ENCODE data around the gene EPS8L2.

The EPS8L2 gene

GRCh38 chr11:695538-696248, 10.3 kb upstream of the EPS8L2 start, which contains the start of gene TMEM80:
Gene TMEM80 (plus strand): TSS chr11:695816. CDS start chr11:695828, 12 bp downstream.
- Histone ChIP-seq H3K4me1 (ENCODE audit: control insufficient read depth, insufficient read depth, low read length, unreplicated experiment) (peaks cover 24% of the 10 kb centered on the region), H3K4me3 (ENCODE audit: low read depth, low read length) (peak within 1 kb of the TSS; percentile 76), H3K79me2 (ENCODE audit: control insufficient read depth, insufficient read depth, low read length, unreplicated experiment) (peaks cover 46% of the 10 kb centered on the region), H3K27ac (ENCODE audit: low read depth, low read length) (peak within 1 kb of the TSS; percentile 96), H3K27me3 (ENCODE audit: insufficient read depth, low read length) (no peaks in the 10 kb centered on the region), H2AFZ (ENCODE audit: low read length, unreplicated experiment) (peak within 1 kb of the TSS; percentile 67), H3K36me3 (ENCODE audit: insufficient read depth, low read length) (no peaks in the 10 kb centered on the region)

- Histone ChIP-seq H2AFZ (ENCODE audit: low read length, unreplicated experiment) (no peak overlapping the region), H3K4me3 (ENCODE audit: low read depth, low read length) (peak overlapping the region; percentile 76), H3K4me1 (ENCODE audit: control insufficient read depth, insufficient read depth, low read length, unreplicated experiment) (peaks cover 24% of the 10 kb centered on the region), H3K79me2 (ENCODE audit: control insufficient read depth, insufficient read depth, low read length, unreplicated experiment) (peaks cover 36% of the 10 kb centered on the region), H3K36me3 (ENCODE audit: insufficient read depth, low read length) (0 out of 2 replicates have a peak, but pooled peaks cover 4% of the 10 kb centered on the region), H3K27ac (ENCODE audit: low read depth, low read length) (peak overlapping the region; percentile 96), H3K27me3 (ENCODE audit: insufficient read depth, low read length) (no peaks in the 10 kb centered on the region)
Observed at GRCh38 chr11:696955-697491, 9.0 kb upstream of the EPS8L2 start.

GRCh38 chr11:697811-698311, 8.2 kb upstream of the EPS8L2 start:
- H2AFZ ChIP-seq (ENCODE audit: low read length, unreplicated experiment): no peak overlapping the region
- 0 out of 2 replicates have a peak, but pooled peaks cover 6% of the 10 kb centered on the region for H3K36me3 ChIP-seq (ENCODE audit: insufficient read depth, low read length)
- H3K27me3 ChIP-seq (ENCODE audit: insufficient read depth, low read length): no peaks in the 10 kb centered on the region
- peaks cover 28% of the 10 kb centered on the region for H3K79me2 ChIP-seq (ENCODE audit: control insufficient read depth, insufficient read depth, low read length, unreplicated experiment)
- peak overlapping the region; percentile 76 for H3K4me3 ChIP-seq (ENCODE audit: low read depth, low read length)
- peaks cover 29% of the 10 kb centered on the region for H3K4me1 ChIP-seq (ENCODE audit: control insufficient read depth, insufficient read depth, low read length, unreplicated experiment)
- peak overlapping the region; percentile 96 for H3K27ac ChIP-seq (ENCODE audit: low read depth, low read length)

GRCh38 chr11:698493-699115, 7.4 kb upstream of the EPS8L2 start:
- no peak overlapping the region for H2AFZ ChIP-seq (ENCODE audit: low read length, unreplicated experiment)
- no peak overlapping the region for H3K4me3 ChIP-seq (ENCODE audit: low read depth, low read length)
- 0 out of 2 replicates have a peak, but pooled peaks cover 6% of the 10 kb centered on the region for H3K36me3 ChIP-seq (ENCODE audit: insufficient read depth, low read length)
- H3K27me3 ChIP-seq (ENCODE audit: insufficient read depth, low read length): no peaks in the 10 kb centered on the region
- peaks cover 29% of the 10 kb centered on the region for H3K4me1 ChIP-seq (ENCODE audit: control insufficient read depth, insufficient read depth, low read length, unreplicated experiment)
- H3K79me2 ChIP-seq (ENCODE audit: control insufficient read depth, insufficient read depth, low read length, unreplicated experiment): peaks cover 21% of the 10 kb centered on the region
- no peak overlapping the region for H3K27ac ChIP-seq (ENCODE audit: low read depth, low read length)

- Histone ChIP-seq H2AFZ (ENCODE audit: low read length, unreplicated experiment) (no peak overlapping the region), H3K79me2 (ENCODE audit: control insufficient read depth, insufficient read depth, low read length, unreplicated experiment) (peaks cover 16% of the 10 kb centered on the region), H3K4me3 (ENCODE audit: low read depth, low read length) (no peak overlapping the region), H3K27me3 (ENCODE audit: insufficient read depth, low read length) (no peaks in the 10 kb centered on the region), H3K4me1 (ENCODE audit: control insufficient read depth, insufficient read depth, low read length, unreplicated experiment) (peaks cover 29% of the 10 kb centered on the region), H3K36me3 (ENCODE audit: insufficient read depth, low read length) (0 out of 2 replicates have a peak, but pooled peaks cover 6% of the 10 kb centered on the region), H3K27ac (ENCODE audit: low read depth, low read length) (no peak overlapping the region)
Observed at GRCh38 chr11:699116-699508, 6.9 kb upstream of the EPS8L2 start.

GRCh38 chr11:699753-700152, 6.3 kb upstream of the EPS8L2 start:
- H3K4me3 ChIP-seq (ENCODE audit: low read depth, low read length): no peak overlapping the region
- H3K27me3 ChIP-seq (ENCODE audit: insufficient read depth, low read length): no peaks in the 10 kb centered on the region
- H3K4me1 ChIP-seq (ENCODE audit: control insufficient read depth, insufficient read depth, low read length, unreplicated experiment): peaks cover 29% of the 10 kb centered on the region

GRCh38 chr11:701741-702461, 4.1 kb upstream of the EPS8L2 start:
- Histone ChIP-seq H3K4me1 (ENCODE audit: control insufficient read depth, insufficient read depth, low read length, unreplicated experiment) (peaks cover 29% of the 10 kb centered on the region), H3K4me3 (ENCODE audit: low read depth, low read length) (no peak overlapping the region), H2AFZ (ENCODE audit: low read length, unreplicated experiment) (no peak overlapping the region), H3K27me3 (ENCODE audit: insufficient read depth, low read length) (no peaks in the 10 kb centered on the region), H3K27ac (ENCODE audit: low read depth, low read length) (no peak overlapping the region), H3K79me2 (ENCODE audit: control insufficient read depth, insufficient read depth, low read length, unreplicated experiment) (peaks cover 5% of the 10 kb centered on the region), H3K36me3 (ENCODE audit: insufficient read depth, low read length) (0 out of 2 replicates have a peak, but pooled peaks cover 6% of the 10 kb centered on the region)

More at GRCh38 chr11:699753-700152, 6.3 kb upstream of the EPS8L2 start:
- Histone ChIP-seq H3K79me2 (ENCODE audit: control insufficient read depth, insufficient read depth, low read length, unreplicated experiment) (peaks cover 14% of the 10 kb centered on the region), H2AFZ (ENCODE audit: low read length, unreplicated experiment) (no peak overlapping the region), H3K27ac (ENCODE audit: low read depth, low read length) (no peak overlapping the region), H3K36me3 (ENCODE audit: insufficient read depth, low read length) (0 out of 2 replicates have a peak, but pooled peaks cover 6% of the 10 kb centered on the region)

GRCh38 chr11:702462-703461, 3.3 kb upstream of the EPS8L2 start:
- Histone ChIP-seq H3K4me3 (ENCODE audit: low read depth, low read length) (no peak overlapping the region), H3K27ac (ENCODE audit: low read depth, low read length) (no peak overlapping the region), H3K79me2 (ENCODE audit: control insufficient read depth, insufficient read depth, low read length, unreplicated experiment) (peaks cover 2% of the 10 kb centered on the region), H3K36me3 (ENCODE audit: insufficient read depth, low read length) (0 out of 2 replicates have a peak, but pooled peaks cover 6% of the 10 kb centered on the region), H3K27me3 (ENCODE audit: insufficient read depth, low read length) (no peaks in the 10 kb centered on the region), H3K4me1 (ENCODE audit: control insufficient read depth, insufficient read depth, low read length, unreplicated experiment) (peaks cover 30% of the 10 kb centered on the region), H2AFZ (ENCODE audit: low read length, unreplicated experiment) (no peak overlapping the region)

GRCh38 chr11:703506-703905, 2.5 kb upstream of the EPS8L2 start:
- Histone ChIP-seq H3K4me1 (ENCODE audit: control insufficient read depth, insufficient read depth, low read length, unreplicated experiment) (peaks cover 25% of the 10 kb centered on the region), H3K27me3 (ENCODE audit: insufficient read depth, low read length) (no peaks in the 10 kb centered on the region), H3K79me2 (ENCODE audit: control insufficient read depth, insufficient read depth, low read length, unreplicated experiment) (no peaks in the 10 kb centered on the region), H3K4me3 (ENCODE audit: low read depth, low read length) (no peak overlapping the region), H2AFZ (ENCODE audit: low read length, unreplicated experiment) (no peak overlapping the region), H3K36me3 (ENCODE audit: insufficient read depth, low read length) (0 out of 2 replicates have a peak, but pooled peaks cover 6% of the 10 kb centered on the region), H3K27ac (ENCODE audit: low read depth, low read length) (no peak overlapping the region)

Measured in ACC112 (cell line).